Lower lobe of right lung (tissue), 2 donors: Measurements from ENCODE around the gene FNBP1. TPM values are rescaled to one million over a fixed set of nuclear protein-coding genes. Genes with fewer than 3 reads are reported as not detected.
"Not testable (repeated sequence)": the region's sequence is repeated elsewhere in the genome, so short reads cannot be mapped to it uniquely, and the experiment has no call there.

Source experiments
- ATAC-seq, 2 donors: fragments of 200-7000 bp; cut with Tn5 transposase; one replicate each; pipeline ENCODE4 v1.9.1; 2020 to 2022; ENCODE audit warnings: mild to moderate bottlenecking in 2 of 2, moderate library complexity in 2 of 2
- DNase-seq: peaks from one replicate; pipeline ENCODE4 v3.0.0-alpha.2; 2020
- H3K27ac ChIP-seq: fragments of 200-600 bp; one replicate; pipeline ENCODE4 v1.8.0; 2022
- H3K27me3 ChIP-seq: fragments of 200-600 bp; one replicate; pipeline ENCODE4 v1.8.0; 2022; ENCODE audit warnings: low read depth
- H3K36me3 ChIP-seq: fragments of 200-600 bp; one replicate; pipeline ENCODE4 v1.8.0; 2022; ENCODE audit warnings: mild to moderate bottlenecking
- H3K4me1 ChIP-seq: fragments of 200-600 bp; one replicate; pipeline ENCODE4 v1.8.0; 2022
- H3K4me3 ChIP-seq: fragments of 200-600 bp; one replicate; pipeline ENCODE4 v1.8.0; 2022; ENCODE audit warnings: mild to moderate bottlenecking
- H3K9me3 ChIP-seq: fragments of 200-600 bp; one replicate; pipeline ENCODE4 v1.8.0; 2022
- CTCF ChIP-seq: fragments of 200-600 bp; IDR thresholded peaks from one replicate; pipeline ENCODE4 v1.8.0; 2022; ENCODE audit warnings: antibody characterized with exemption, mild to moderate bottlenecking
- intact Hi-C: fragments of 100-400 bp; cut with DNase I; formaldehyde crosslinking; loops from one replicate; pipeline ENCODE4 v1.11.0; 2022
- total RNA-seq: library from RNA; stranded (reverse); fragmentation: NEBNext Ultra II Directional; extraction: Animal tissue kit (Norgen Biotek cat#: 25700); gene quantifications from one replicate; pipeline ENCODE4 v1.2.1, GENCODE V29; 2021
- donor health status: DM: no; HTN: yes; CAD: no; lungs with severe emphysema.

Gene FNBP1
- total RNA-seq, 1 donor from 2014 or later = 61.1 TPM

GRCh38 chr9:130018265-130018664 lies 24.7 kb downstream of the FNBP1 start:
- Histone ChIP-seq H3K4me3 (no peak overlapping the region), H3K9me3 (no peaks in the 10 kb centered on the region), H3K4me1 (peaks cover 3% of the 10 kb centered on the region), H3K27me3 (no peaks in the 10 kb centered on the region), H3K36me3 (no peaks in the 10 kb centered on the region), H3K27ac (no peak overlapping the region)
- DNase-seq (no peak), ATAC-seq (no peak)
- no peak for TF ChIP-seq CTCF
- intact Hi-C loops = no loop called here

GRCh38 chr9:130017510-130017909 lies 25.5 kb downstream of the FNBP1 start:
- H3K4me1 ChIP-seq, H3K9me3 ChIP-seq, H3K27ac ChIP-seq, intact Hi-C loops, H3K36me3 ChIP-seq, H3K27me3 ChIP-seq, ATAC-seq, DNase-seq, H3K4me3 ChIP-seq: not testable (repeated sequence)

- ATAC-seq (peak in 1 of 2 donors; percentile 39), DNase-seq (no peak)
- Histone ChIP-seq H3K27me3 (no peaks in the 10 kb centered on the region), H3K4me3 (no peak overlapping the region), H3K9me3 (no peaks in the 10 kb centered on the region), H3K27ac (no peak overlapping the region), H3K36me3 (no peaks in the 10 kb centered on the region), H3K4me1 (no peaks in the 10 kb centered on the region)
- no peak for TF ChIP-seq CTCF
- intact Hi-C loops = no loop called here
Observed at GRCh38 chr9:130017076-130017475, 25.9 kb downstream of the FNBP1 start.

GRCh38 chr9:130015353-130016019 lies 27.5 kb downstream of the FNBP1 start:
- intact Hi-C loops = no loop called here
- Histone ChIP-seq H3K36me3 (no peaks in the 10 kb centered on the region), H3K4me3 (no peak overlapping the region), H3K9me3 (no peaks in the 10 kb centered on the region), H3K4me1 (no peaks in the 10 kb centered on the region), H3K27me3 (no peaks in the 10 kb centered on the region), H3K27ac (no peak overlapping the region)
- no peak for DNase-seq
- TF ChIP-seq CTCF = no peak
- ATAC-seq = no peak

GRCh38 chr9:130013326-130013725 lies 29.7 kb downstream of the FNBP1 start:
- ATAC-seq = no peak
- no peak for TF ChIP-seq CTCF
- intact Hi-C loops = no loop called here

GRCh38 chr9:130010151-130010988 lies 32.6 kb downstream of the FNBP1 start:
- TF ChIP-seq CTCF = no peak
- peaks cover 9% of the 10 kb centered on the region for H3K4me1 ChIP-seq
- intact Hi-C loops = no loop called here
- ATAC-seq (no peak), DNase-seq (no peak)
- no peaks in the 10 kb centered on the region for H3K27me3 ChIP-seq
- H3K36me3 ChIP-seq = no peaks in the 10 kb centered on the region
- H3K9me3 ChIP-seq = no peaks in the 10 kb centered on the region
- H3K27ac ChIP-seq = no peak overlapping the region
- H3K4me3 ChIP-seq = no peak overlapping the region

More at GRCh38 chr9:130013326-130013725, 29.7 kb downstream of the FNBP1 start:
- Histone ChIP-seq H3K36me3 (no peaks in the 10 kb centered on the region), H3K27me3 (no peaks in the 10 kb centered on the region), H3K4me1 (no peaks in the 10 kb centered on the region), H3K27ac (no peak overlapping the region), H3K4me3 (no peak overlapping the region), H3K9me3 (no peaks in the 10 kb centered on the region)
- no peak for DNase-seq

GRCh38 chr9:130009546-130009945 lies 33.4 kb downstream of the FNBP1 start:
- ATAC-seq, DNase-seq, H3K9me3 ChIP-seq, H3K27me3 ChIP-seq, H3K36me3 ChIP-seq, H3K27ac ChIP-seq, H3K4me3 ChIP-seq, intact Hi-C loops, H3K4me1 ChIP-seq: not testable (repeated sequence)
